Gastroesophageal sphincter (tissue), 3 donors: Measurements from ENCODE around the gene PGA4.
"Not testable (repeated sequence)": the region's sequence is repeated elsewhere in the genome, so short reads cannot be mapped to it uniquely, and the experiment has no call there.

Experiments used
- POLR2A ChIP-seq, 2 donors: fragments of 450-650 bp; IDR thresholded peaks; one replicate each; pipeline ENCODE4 v1.6.1; 2017; ENCODE audit warnings: antibody characterized with exemption in 2 of 2, mild to moderate bottlenecking in 2 of 2, moderate library complexity in 1 of 2
- TF ChIP-seq, protein P1 (sequence below), 4 experiments: fragments of 200-600 bp in 2 of 4; fragments of 450-650 bp in 2 of 4; sonication (generic) in 1 of 4; IDR thresholded peaks; one replicate each; pipeline ENCODE4 v1.5.1; 2017 to 2019; ENCODE audit warnings: antibody characterized with exemption in 4 of 4, mild to moderate bottlenecking in 2 of 4, moderate library complexity in 2 of 4

DNA sequence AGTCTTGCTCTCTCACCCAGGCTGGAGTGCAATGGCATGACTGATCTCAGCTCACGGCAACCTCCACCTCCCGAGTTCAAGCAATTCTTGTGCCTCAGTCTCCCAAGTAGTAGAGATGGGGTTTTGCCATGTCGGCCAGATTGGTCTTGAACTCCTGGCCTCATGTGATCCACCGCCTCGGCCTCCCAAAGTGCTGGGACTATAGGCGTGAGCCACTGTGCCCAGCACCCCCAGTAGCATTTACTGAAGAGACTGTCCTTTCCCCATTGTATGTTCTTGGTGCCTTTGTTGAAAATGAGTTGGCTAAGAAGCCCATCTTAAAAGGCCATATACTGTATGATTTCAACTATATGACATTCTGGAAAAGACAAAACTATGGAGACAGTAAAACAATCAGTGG lies 41.9 kb upstream of the PGA4 start:
- not testable (repeated sequence) for TF ChIP-seq POLR2A (IDR thresholded peaks at IDR 0.05)
- TF ChIP-seq, protein P1, sequence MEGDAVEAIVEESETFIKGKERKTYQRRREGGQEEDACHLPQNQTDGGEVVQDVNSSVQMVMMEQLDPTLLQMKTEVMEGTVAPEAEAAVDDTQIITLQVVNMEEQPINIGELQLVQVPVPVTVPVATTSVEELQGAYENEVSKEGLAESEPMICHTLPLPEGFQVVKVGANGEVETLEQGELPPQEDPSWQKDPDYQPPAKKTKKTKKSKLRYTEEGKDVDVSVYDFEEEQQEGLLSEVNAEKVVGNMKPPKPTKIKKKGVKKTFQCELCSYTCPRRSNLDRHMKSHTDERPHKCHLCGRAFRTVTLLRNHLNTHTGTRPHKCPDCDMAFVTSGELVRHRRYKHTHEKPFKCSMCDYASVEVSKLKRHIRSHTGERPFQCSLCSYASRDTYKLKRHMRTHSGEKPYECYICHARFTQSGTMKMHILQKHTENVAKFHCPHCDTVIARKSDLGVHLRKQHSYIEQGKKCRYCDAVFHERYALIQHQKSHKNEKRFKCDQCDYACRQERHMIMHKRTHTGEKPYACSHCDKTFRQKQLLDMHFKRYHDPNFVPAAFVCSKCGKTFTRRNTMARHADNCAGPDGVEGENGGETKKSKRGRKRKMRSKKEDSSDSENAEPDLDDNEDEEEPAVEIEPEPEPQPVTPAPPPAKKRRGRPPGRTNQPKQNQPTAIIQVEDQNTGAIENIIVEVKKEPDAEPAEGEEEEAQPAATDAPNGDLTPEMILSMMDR (IDR thresholded peaks at IDR 0.05): not testable (repeated sequence)
